Inflammatory macrophage treated with lipopolysaccharide for 1 hour (primary cell): Measurements from ENCODE around the gene IFIT1.
A peak's percentile ranks its signal among the peaks of the same experiment; 100 is the strongest.
"Not testable (repeated sequence)": the region's sequence is repeated elsewhere in the genome, so short reads cannot be mapped to it uniquely, and the experiment has no call there.

ENCODE experiments used
- DNase-seq, 2 donors: peaks; one replicate each; pipeline ENCODE4 v3.0.0-alpha.2; 2020 to 2022

Gene IFIT1

GRCh38 chr10:89404104-89405047, 12.0 kb downstream of the IFIT1 start:
- DNase-seq, result no peak

DNA sequence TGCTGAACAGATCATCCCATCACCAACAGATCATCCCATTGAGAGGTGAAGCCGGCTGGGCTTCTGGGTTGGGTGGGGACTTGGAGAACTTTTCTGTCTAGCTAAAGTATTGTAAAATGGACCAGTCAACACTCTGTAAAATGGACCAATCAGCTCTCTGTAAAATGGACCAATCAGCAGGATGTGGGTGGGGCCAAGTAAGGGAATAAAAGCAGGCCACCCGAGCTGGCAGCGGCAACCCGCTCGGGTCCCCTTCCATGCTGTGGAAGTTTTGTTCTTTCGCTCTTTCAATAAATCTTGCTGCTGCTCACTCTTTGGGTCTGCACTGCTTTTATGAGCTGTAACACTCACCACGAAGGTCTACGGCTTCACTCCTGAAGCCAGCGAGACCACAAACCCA, 13.8 kb downstream of the IFIT1 start:
- DNase-seq, result not testable (repeated sequence)

DNA sequence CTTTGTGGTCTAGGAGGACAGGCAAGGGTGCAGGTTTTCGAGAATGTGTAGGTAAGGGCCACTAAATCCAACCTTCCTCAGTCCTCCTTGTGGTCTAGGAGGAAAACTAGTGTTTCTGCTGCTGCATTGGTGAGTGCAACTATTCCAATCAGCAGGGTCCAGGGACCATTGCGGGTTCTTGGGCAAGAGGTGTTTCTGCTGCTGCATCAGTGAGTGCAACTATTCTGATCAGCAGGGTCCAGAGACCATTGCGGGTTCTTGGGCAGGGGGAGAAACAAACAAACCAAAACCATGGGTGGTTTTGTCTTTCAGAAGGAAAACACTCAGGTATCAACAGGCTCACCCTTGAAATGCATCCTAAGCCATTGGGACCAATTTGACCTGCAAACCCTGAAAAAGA, 15.4 kb downstream of the IFIT1 start:
- DNase-seq, result not testable (repeated sequence)

DNA sequence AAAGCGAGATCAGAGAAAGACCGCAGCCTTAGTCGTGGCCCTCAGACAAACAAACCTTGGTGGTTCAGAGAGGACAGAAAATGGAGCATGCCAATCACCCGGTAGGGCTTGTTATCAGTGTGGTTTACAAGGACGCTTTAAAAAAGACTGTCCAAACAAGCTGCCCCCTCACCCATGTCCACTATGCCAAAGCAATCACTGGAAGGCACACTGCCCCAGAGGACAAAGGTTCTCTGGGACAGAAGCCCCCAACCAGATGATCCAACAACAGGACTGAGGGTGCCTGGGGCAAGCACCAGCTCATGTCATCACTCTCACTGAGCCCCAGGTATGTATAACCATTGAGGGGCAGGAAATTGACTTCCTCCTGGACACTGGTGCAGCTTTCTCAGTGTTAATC, 16.9 kb downstream of the IFIT1 start:
- DNase-seq, result not testable (repeated sequence)

DNA sequence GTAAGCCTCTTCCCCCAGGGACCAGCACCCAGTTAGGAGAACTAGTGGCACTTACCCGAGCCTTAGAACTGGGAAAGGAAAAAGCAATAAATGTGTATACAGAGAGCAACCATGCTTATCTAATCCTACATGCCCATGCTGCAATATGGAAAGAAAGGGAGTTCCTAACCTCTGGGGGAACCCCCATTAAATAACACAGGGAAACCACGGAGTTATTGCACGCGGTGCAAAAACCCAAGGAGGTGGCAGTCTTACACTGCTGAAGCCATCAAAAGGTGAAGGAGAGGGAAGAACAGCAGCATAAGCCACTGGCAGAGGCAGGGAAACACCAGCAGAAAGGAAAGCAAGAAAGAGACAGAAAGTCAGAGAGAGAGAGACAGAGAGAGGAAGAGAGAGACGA, 18.1 kb downstream of the IFIT1 start:
- DNase-seq, result peak; percentile 75 to 80

DNA sequence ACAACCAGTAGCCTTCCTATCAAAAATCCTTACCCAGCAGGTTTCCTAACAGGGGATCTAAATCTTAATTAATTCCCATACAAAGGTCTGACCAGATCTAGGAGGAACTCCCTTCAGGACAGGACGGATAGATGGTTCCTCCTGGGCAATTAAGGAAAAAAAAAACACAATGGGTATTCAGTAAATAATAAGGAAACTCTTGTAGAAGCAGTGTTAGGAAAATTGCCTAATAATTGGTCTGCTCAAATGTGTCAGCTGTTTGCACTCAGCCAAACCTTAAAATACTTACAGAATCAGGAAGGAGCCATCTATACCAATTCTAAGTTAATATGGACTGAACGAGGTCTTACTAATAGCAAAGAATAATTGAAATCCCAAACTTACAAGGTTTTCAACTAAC, 18.7 kb downstream of the IFIT1 start:
- peak; percentile 43 to 44 for DNase-seq

GRCh38 chr10:89412276-89412675, 19.9 kb downstream of the IFIT1 start:
- not testable (repeated sequence) for DNase-seq

GRCh38 chr10:89413398-89413912, 21.0 kb downstream of the IFIT1 start:
- DNase-seq, result no peak

DNA sequence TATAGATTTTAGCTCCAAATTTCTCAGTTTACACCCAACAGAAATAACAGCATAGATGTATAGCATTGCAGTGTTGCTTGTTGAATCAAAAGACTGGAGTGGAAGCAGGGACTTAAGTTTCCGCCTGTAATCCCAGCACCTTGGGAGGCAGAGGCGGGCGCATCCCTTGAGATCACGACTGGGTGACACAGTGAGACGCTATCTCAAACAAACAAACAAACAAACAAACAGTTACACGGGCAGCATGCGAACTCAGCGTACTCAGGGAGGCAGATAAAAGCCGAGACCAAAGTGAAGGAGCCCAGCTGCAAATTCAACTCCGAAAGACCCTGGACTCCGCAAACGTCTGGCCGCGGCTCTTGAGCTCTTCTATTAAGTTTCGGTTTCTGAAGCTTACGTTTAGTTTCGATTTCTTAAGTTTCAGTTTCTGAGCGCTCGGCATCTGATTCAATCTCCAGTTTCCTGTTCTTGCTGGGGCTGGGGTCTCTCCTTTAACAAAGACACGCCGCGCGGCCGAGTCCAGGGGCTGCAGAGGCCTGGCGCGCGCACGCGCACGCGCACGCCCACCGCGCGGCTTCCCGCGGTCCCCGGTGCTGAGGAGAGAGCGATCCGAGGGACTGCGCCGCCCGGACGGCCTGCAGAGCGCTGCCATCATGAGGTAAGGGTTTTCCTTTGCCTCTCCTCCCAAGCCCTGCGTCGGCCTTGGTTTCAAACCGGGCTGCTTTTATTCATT, 21.9 kb downstream of the IFIT1 start, which contains the start of gene IFIT5:
IFIT5 (plus strand) TSS at position 423 of the 733 bp plus-strand sequence; CDS start at position 654, 231 bp downstream.
- peak; percentile 70 to 92 for DNase-seq

DNA sequence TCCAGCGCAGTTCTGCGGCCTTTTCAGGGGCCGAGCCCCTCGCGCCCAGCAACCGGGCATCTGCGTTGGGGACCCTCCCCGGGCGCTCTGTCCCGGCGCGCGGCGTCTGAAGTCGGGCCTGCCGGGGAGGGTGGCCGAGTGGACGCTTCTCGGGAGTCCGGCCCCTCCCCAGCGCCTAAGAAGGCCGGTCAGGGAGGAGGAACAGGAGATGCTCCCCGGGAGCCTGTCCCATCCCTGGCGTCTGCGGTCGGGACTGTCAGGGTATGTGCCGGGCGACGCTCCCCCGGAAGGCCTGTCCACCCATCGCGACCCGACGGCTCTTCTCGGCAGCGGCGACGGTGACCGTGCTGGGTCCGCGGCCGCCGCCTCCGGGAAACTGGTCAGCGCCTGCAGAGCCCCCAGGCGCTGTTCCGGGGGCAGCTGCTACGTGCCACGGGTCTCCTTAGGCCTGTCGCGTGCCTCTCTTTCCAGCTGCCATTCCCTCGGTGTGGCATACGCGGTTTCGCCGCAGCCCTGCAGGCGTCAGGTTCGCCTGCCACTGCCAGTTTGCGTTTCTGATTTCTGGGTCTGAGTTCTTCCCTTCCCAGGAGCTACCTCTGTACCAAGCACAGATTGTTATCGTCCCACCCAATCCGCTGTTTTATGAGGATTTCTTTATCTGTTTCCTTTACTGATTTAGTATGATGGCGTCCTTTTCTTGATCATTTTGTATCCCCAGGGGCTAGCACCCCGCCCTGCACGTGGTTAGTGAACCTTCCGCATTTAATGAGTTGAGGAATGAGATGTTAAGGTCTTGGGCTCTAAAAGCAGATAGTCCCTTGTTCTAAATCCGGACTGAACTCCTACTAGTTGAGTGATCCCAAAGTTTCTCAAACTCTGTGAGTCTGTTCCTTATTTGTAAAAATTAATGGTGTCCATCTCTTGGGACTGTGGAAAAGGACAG, 22.7 kb downstream of the IFIT1 start:
- DNase-seq, result peak; percentile 25 to 61

DNA sequence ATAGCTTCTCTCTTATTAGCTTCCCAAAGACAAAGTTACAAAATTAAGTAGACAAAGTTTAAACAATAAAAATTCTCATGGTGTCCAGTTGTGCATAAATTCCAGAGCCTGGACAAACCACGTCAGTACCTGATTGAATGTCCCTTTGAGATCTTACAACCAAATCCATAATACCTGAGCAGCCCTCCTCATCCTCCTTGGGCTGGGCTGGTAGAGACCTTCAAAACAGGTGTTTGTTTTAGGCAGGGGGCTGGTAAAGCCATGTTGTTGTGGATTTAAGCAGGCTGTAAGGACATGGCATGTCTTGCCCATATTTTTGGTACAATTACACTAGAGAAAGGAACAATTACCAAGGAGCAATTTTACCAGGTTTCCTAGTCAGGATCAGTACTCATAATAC, 24.0 kb downstream of the IFIT1 start:
- no peak for DNase-seq

- DNase-seq, result peak in 1 of 2 donors; percentile 36
These were observed 27.1 kb downstream of the IFIT1 start for GRCh38 chr10:89419548-89419947.

GRCh38 chr10:89421018-89421476, 28.6 kb downstream of the IFIT1 start:
- DNase-seq, result no peak

DNA sequence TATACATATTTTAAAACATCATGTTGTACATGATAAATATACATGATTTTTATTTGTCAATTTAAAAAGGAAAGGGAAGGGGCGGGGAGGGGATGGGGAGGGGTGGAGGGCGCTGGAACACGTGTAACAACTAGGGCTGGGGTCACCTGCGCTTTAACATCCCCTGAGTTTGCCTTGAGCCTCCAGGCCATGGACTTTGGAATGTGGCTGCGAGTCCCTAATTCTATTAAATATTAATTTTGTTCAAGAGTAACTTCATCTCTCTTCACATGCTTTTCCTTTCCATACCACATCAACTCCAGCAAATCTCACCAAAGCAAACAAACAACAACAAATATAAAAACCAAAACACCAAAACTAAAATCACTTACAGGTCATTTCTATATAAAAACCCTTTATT, 32.6 kb downstream of the IFIT1 start:
- DNase-seq, result no peak

GRCh38 chr10:89426230-89426868, 33.9 kb downstream of the IFIT1 start:
- DNase-seq, result peak; percentile 29 to 77

DNA sequence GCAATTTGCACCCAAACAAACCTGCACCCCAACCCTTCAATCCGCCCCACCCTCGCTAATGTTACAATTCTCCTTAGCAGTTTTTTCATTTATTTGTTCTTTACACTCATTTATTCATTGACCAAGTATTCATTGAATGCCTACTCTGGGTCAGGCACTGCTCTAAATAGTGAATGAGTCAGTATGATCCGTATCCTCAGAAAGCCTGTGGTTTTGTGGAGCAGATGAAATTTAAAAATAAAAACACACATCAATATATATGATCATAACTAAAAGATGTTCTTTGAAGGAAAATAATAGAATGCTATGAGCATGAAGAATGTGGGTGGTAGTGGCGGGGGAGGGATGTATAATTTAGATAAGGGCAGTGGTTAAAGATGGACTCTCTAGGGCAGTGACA, 35.2 kb downstream of the IFIT1 start:
- no peak for DNase-seq

GRCh38 chr10:89428877-89429276, 36.5 kb downstream of the IFIT1 start:
- no peak for DNase-seq

GRCh38 chr10:89431977-89432376, 39.6 kb downstream of the IFIT1 start:
- DNase-seq, result no peak

- no peak for DNase-seq
These were observed 46.1 kb downstream of the IFIT1 start for GRCh38 chr10:89438525-89438924.

DNA sequence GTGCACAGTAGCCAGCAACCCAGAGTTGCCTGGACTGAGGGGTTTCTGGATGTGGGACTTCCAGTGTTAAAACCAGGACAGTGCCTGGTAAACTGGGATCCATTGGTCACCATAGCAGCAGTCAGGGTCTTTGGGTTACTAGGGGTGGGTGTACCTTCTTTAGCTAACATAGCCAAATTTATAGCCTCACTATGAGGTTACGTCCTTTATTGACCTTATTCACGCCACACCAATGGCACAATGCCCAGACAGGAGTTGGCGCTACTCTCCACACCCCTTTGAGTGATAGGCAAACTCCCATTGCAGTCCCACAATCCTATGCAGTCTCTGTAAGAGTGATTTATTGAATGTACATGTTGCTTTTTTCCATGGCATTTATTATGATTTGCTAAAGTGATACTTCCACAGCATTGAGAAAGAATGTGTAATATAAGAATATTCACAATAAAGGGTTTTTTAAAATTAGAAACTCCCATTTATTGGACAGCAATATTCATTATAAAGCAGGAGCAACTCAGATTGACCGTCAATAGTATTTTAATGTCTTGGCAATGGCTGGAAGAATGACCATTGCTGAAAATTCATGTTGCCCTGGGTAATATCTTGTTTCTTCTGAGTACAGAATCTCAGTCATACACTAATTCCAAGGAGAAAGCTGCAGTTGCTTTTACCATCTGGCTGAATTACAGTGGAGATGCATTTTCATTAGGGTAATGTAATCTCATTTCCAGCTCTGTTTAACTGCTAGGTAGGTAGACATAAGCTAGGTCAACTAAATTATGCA, 48.0 kb downstream of the IFIT1 start:
- no peak for DNase-seq

GRCh38 chr10:89442289-89442688, 49.9 kb downstream of the IFIT1 start:
- no peak for DNase-seq
